ENCODE measurements around the gene CTNNBL1. TPM values are rescaled to one million over a fixed set of nuclear protein-coding genes. Genes with fewer than 3 reads are reported as not detected.

Gene CTNNBL1
- total RNA-seq, 3 donors from 2014 or later (not counting 1 experiment from before 2014, with no cell fraction given): 59.1 to 75.6 (median 67.6) TPM

DNA sequence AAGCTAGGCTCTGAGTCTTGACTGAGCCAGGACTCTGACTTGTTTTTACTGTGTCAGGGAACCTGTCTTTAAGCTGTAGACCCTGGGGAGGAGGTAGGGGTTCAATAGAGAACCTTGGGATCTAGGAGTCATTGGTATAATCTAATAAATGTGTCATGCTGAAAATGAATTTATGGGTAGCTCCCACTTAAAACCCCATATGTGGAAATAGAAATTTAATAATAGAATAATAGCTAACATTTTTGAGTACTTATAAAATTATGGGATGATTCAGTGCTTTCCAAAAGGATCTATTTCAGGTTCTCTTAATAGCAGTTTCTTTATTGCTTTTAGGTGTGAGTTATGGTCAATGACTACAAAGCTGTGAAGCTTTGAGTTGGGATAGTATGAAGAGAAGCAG is 41.7 kb downstream of the CTNNBL1 start:
- Mint-ChIP-seq H3K27ac (no peak overlapping the region), H3K4me3 (no peak overlapping the region), H3K9me3 (no peaks in the 10 kb centered on the region), H3K4me1 (peaks cover 9 to 13% of the 10 kb centered on the region in 2 donors), H3K36me3 (peaks cover 21% of the 10 kb centered on the region), H3K27me3 (ENCODE audit: low read depth in 2 of 2) (no peaks in the 10 kb centered on the region)
- no peak overlapping the region for H3K4me3 ChIP-seq (ENCODE audit: low read length)
- ATAC-seq: no peak
- no peaks in the 10 kb centered on the region for H3K27me3 ChIP-seq (ENCODE audit: control insufficient read depth, insufficient read depth, low read length)
- intact Hi-C loops (cut with micrococcal nuclease): no loop called here
- TF ChIP-seq, protein P1, sequence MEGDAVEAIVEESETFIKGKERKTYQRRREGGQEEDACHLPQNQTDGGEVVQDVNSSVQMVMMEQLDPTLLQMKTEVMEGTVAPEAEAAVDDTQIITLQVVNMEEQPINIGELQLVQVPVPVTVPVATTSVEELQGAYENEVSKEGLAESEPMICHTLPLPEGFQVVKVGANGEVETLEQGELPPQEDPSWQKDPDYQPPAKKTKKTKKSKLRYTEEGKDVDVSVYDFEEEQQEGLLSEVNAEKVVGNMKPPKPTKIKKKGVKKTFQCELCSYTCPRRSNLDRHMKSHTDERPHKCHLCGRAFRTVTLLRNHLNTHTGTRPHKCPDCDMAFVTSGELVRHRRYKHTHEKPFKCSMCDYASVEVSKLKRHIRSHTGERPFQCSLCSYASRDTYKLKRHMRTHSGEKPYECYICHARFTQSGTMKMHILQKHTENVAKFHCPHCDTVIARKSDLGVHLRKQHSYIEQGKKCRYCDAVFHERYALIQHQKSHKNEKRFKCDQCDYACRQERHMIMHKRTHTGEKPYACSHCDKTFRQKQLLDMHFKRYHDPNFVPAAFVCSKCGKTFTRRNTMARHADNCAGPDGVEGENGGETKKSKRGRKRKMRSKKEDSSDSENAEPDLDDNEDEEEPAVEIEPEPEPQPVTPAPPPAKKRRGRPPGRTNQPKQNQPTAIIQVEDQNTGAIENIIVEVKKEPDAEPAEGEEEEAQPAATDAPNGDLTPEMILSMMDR (IDR thresholded peaks at IDR 0.05): no peak
- DNase-seq: no peak
- H3K27ac ChIP-seq (ENCODE audit: low read length): no peak overlapping the region
- no peaks in the 10 kb centered on the region for H3K4me1 ChIP-seq (ENCODE audit: control insufficient read depth, insufficient read depth, low read length)
- peaks cover 58% of the 10 kb centered on the region for H3K36me3 ChIP-seq (ENCODE audit: control insufficient read depth, insufficient read depth, low read length)
- H3K9me3 ChIP-seq (ENCODE audit: control insufficient read depth, insufficient read depth, low read length): no peaks in the 10 kb centered on the region

DNA sequence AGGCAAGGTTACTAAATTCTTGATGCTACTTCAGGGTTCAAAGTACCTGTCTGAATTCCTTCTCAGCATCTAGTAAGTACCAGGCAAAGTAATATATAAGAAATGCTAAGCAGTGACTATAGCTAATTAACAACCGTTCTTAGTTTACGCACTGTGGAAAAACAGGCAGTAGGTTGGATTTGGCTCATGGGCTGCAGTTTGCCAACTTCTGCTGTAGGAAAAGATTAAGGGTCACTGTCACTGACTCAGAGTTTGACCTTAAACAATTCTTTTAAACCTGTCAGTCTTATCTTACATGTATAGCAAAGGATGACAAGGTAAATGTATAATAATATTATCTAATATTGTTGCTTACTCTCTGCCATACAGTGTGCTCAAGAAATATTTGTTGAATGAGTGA is 42.3 kb downstream of the CTNNBL1 start:
- no peak overlapping the region for H3K27ac ChIP-seq (ENCODE audit: low read length)
- Mint-ChIP-seq H3K27me3 (ENCODE audit: low read depth in 2 of 2) (no peaks in the 10 kb centered on the region), H3K36me3 (peaks cover 21% of the 10 kb centered on the region), H3K27ac (no peak overlapping the region), H3K4me1 (peaks cover 9 to 12% of the 10 kb centered on the region in 2 donors), H3K9me3 (no peaks in the 10 kb centered on the region), H3K4me3 (no peak overlapping the region)
- intact Hi-C loops (cut with micrococcal nuclease): no loop called here
- H3K4me1 ChIP-seq (ENCODE audit: control insufficient read depth, insufficient read depth, low read length): no peaks in the 10 kb centered on the region
- TF ChIP-seq, protein P1 (IDR thresholded peaks at IDR 0.05): no peak
- H3K9me3 ChIP-seq (ENCODE audit: control insufficient read depth, insufficient read depth, low read length): no peaks in the 10 kb centered on the region
- WGBS (ENCODE audit: insufficient coverage): 100% methylated on average over 2 of the region's 2 CpGs
- no peak for DNase-seq
- peaks cover 58% of the 10 kb centered on the region for H3K36me3 ChIP-seq (ENCODE audit: control insufficient read depth, insufficient read depth, low read length)
- H3K27me3 ChIP-seq (ENCODE audit: control insufficient read depth, insufficient read depth, low read length): no peaks in the 10 kb centered on the region
- ATAC-seq: no peak
- H3K4me3 ChIP-seq (ENCODE audit: low read length): no peak overlapping the region

DNA sequence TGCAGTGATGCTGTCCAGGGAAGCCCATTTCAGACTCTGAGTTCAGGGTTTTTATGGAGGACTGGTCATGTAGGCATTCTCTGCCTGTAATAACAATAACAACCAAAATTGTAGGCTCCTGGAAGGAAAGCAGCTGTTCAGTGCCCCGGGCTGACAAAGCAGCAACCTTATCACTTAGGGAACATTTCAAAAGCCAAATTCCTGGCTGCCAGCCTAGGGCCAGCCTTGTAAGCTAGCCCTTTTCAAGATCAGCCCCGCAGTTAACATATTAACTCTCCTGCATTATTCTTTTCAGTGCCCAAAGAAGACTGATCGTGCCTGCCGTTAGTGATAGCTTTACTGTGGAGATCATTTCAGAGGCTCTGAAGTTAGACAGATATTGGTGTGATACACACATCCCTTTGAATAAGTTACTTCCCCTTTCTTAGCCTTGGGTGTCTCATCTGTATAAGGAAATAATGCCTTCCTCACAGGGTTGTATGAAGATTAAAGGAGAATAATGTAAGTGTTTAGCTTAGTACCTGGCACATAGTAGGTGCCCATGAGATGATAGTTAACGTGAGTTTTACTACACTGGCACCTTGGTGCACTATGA is 44.1 kb downstream of the CTNNBL1 start:
- Mint-ChIP-seq H3K27ac (no peak overlapping the region), H3K9me3 (no peaks in the 10 kb centered on the region), H3K4me3 (no peak overlapping the region), H3K36me3 (peaks cover 21% of the 10 kb centered on the region), H3K4me1 (peaks cover 0 to 8% of the 10 kb centered on the region in 2 donors), H3K27me3 (ENCODE audit: low read depth in 2 of 2) (no peaks in the 10 kb centered on the region)
- intact Hi-C loops (cut with micrococcal nuclease): no loop called here
- TF ChIP-seq, protein P1 (IDR thresholded peaks at IDR 0.05): no peak
- no peaks in the 10 kb centered on the region for H3K27me3 ChIP-seq (ENCODE audit: control insufficient read depth, insufficient read depth, low read length)
- DNase-seq (no peak), ATAC-seq (no peak)
- 92% methylated on average over 5 of the region's 5 CpGs for WGBS (ENCODE audit: insufficient coverage)
- no peak overlapping the region for H3K4me3 ChIP-seq (ENCODE audit: low read length)
- no peaks in the 10 kb centered on the region for H3K9me3 ChIP-seq (ENCODE audit: control insufficient read depth, insufficient read depth, low read length)
- no peaks in the 10 kb centered on the region for H3K4me1 ChIP-seq (ENCODE audit: control insufficient read depth, insufficient read depth, low read length)
- peaks cover 57% of the 10 kb centered on the region for H3K36me3 ChIP-seq (ENCODE audit: control insufficient read depth, insufficient read depth, low read length)
- no peak overlapping the region for H3K27ac ChIP-seq (ENCODE audit: low read length)

DNA sequence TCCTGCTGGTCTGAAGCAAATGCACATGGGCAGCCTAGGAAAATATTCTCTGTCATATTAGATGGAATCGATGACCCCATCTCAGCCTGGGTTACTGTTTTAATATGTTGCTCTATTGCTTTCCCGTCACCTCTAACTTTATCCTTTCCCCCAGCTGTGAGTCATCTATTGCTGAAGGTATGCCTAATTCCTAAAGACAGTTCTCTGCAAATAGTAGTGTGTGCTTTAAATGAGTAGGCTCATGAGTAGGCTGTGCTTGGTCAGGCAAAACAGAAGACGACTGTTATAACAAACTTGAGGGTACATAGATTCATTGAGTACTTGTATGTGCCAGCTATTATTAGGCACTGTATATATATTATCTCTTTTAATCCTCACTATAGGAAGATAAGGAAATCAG is 47.2 kb downstream of the CTNNBL1 start:
- no peaks in the 10 kb centered on the region for H3K9me3 ChIP-seq (ENCODE audit: control insufficient read depth, insufficient read depth, low read length)
- no peak overlapping the region for H3K27ac ChIP-seq (ENCODE audit: low read length)
- no peaks in the 10 kb centered on the region for H3K9me3 Mint-ChIP-seq
- no peak overlapping the region for H3K4me3 Mint-ChIP-seq
- H3K27me3 Mint-ChIP-seq (ENCODE audit: low read depth in 2 of 2): no peaks in the 10 kb centered on the region
- H3K4me1 Mint-ChIP-seq: peaks cover 21 to 26% of the 10 kb centered on the region in 2 donors
- H3K4me1 ChIP-seq (ENCODE audit: control insufficient read depth, insufficient read depth, low read length): no peaks in the 10 kb centered on the region
- TF ChIP-seq, protein P1 (IDR thresholded peaks at IDR 0.05): no peak
- ATAC-seq: no peak
- H3K4me3 ChIP-seq (ENCODE audit: low read length): no peak overlapping the region
- intact Hi-C loops (cut with micrococcal nuclease): no loop called here
- H3K27ac Mint-ChIP-seq: no peak overlapping the region
- DNase-seq: no peak
- WGBS (ENCODE audit: insufficient coverage): 95% methylated on average over 3 of the region's 3 CpGs
- H3K36me3 Mint-ChIP-seq: peaks cover 21% of the 10 kb centered on the region
- no peaks in the 10 kb centered on the region for H3K27me3 ChIP-seq (ENCODE audit: control insufficient read depth, insufficient read depth, low read length)
- H3K36me3 ChIP-seq (ENCODE audit: control insufficient read depth, insufficient read depth, low read length): peaks cover 38% of the 10 kb centered on the region

All from natural killer cell (primary cell).